ENCODE measurements around the gene COQ5. TPM values are rescaled to one million over a fixed set of nuclear protein-coding genes. Genes with fewer than 3 reads are reported as not detected.

COQ5 gene
- total RNA-seq, 1 experiment from 2014 or later, result 34.1 TPM

- TF ChIP-seq REST (IDR thresholded peaks at IDR 0.05; ENCODE audit: low read depth) (no peak), RAD21 (IDR thresholded peaks at IDR 0.05; ENCODE audit: low read depth) (no peak)
Measured at GRCh38 chr12:120546050-120546386, 17.1 kb upstream of the COQ5 start (continued).

- no peak overlapping the region for H3K27ac ChIP-seq (ENCODE audit: low read depth, low read length)
- ChIA-PET RAD21 (ENCODE audit: low non-redundant PET in 1 of 2, low total read pairs in 2 of 2, uncharacterized antibody in 2 of 2, unreplicated experiment in 2 of 2) (no interaction called here), CTCF (no interaction called here), POLR2A (no interaction called here)
- BruUV-seq (replicated peaks), result no TSS peak
- H3K4me3 ChIP-seq (replicated peaks in 1 of 2; ENCODE audit: low read depth in 1 of 2, low read length in 2 of 2), result no peak overlapping the region
- H3K4me1 ChIP-seq (ENCODE audit: control insufficient read depth in 1 of 2, insufficient read depth in 2 of 2, low read length in 2 of 2), result no peaks in the 10 kb centered on the region
- H3K4me2 ChIP-seq (ENCODE audit: low read length), result no peak overlapping the region
- H2AFZ ChIP-seq (ENCODE audit: low read depth, low read length, poor library complexity, severe bottlenecking), result no peak overlapping the region
- no peaks in the 10 kb centered on the region for H3K27me3 ChIP-seq (ENCODE audit: insufficient read depth, low read length)
- no peak for DNase-seq (ENCODE audit: low read depth, low spot score)
- H3K9me2 ChIP-seq (ENCODE audit: insufficient read depth), result no peaks in the 10 kb centered on the region
- H3K79me2 ChIP-seq (ENCODE audit: insufficient read depth, low read length), result peaks cover 97% of the 10 kb centered on the region
- peaks cover 3% of the 10 kb centered on the region; the same call in 1 of the 2 replicates for H4K20me1 ChIP-seq (ENCODE audit: insufficient read depth)
- no peaks in the 10 kb centered on the region for H3K9me3 ChIP-seq (ENCODE audit: control insufficient read depth in 1 of 2, insufficient read depth in 1 of 2, low read depth in 1 of 2, low read length in 2 of 2)
- no peak for ATAC-seq
- intact Hi-C loops (cut with micrococcal nuclease), result no loop called here
- peaks cover 27 to 32% of the 10 kb centered on the region in 2 experiments for H3K36me3 ChIP-seq (ENCODE audit: control insufficient read depth in 1 of 2, insufficient read depth in 2 of 2, low read length in 2 of 2)
- no peak overlapping the region for H3K9ac ChIP-seq (ENCODE audit: low read length)
- TF ChIP-seq ATF3 (IDR thresholded peaks at IDR 0.05) (no peak), JUND (IDR thresholded peaks at IDR 0.05) (no peak), REST (IDR thresholded peaks at IDR 0.05; ENCODE audit: low read depth) (no peak), ZFX (IDR thresholded peaks at IDR 0.05) (no peak), ZBTB33 (IDR thresholded peaks at IDR 0.05; ENCODE audit: extremely low read depth, insufficient replicate concordance, low read length) (no peak), POLR2AphosphoS5 (IDR thresholded peaks at IDR 0.05; ENCODE audit: low read depth, low read length) (no peak), EZH2phosphoT487 (IDR thresholded peaks at IDR 0.05; ENCODE audit: borderline replicate concordance) (no peak), ELF1 (IDR thresholded peaks at IDR 0.05; ENCODE audit: borderline replicate concordance, low read depth) (no peak), RAD21 (IDR thresholded peaks at IDR 0.05; ENCODE audit: low read depth) (no peak), CTCF (IDR thresholded peaks at IDR 0.05 in 2 of 3, conservative IDR thresholded peaks at IDR 0.05 in 1 of 3; ENCODE audit: borderline replicate concordance in 1 of 3, insufficient read depth in 1 of 3, low read depth in 2 of 3, low read length in 2 of 3) (no peak), SP1 (IDR thresholded peaks at IDR 0.05; ENCODE audit: low read depth) (no peak), EGR1 (IDR thresholded peaks at IDR 0.05; ENCODE audit: low read depth) (no peak), FOSL1 (IDR thresholded peaks at IDR 0.05; ENCODE audit: low read depth) (no peak), SRF (IDR thresholded peaks at IDR 0.05; ENCODE audit: low read depth) (no peak)
Measured at GRCh38 chr12:120544691-120545090, 15.7 kb upstream of the COQ5 start.
